H1 (cell line): ENCODE results near the gene RMND5A.
"Not testable (repeated sequence)": the region's sequence is repeated elsewhere in the genome, so short reads cannot be mapped to it uniquely, and the experiment has no call there.

Experiments used
- PHF8 ChIP-seq: fragments of 200-600 bp; sonication (generic); conservative IDR thresholded peaks from 2 replicates; pipeline ENCODE4 v1.7.1; 2012; ENCODE audit warnings: low read depth, mild to moderate bottlenecking, inconsistent platforms, low read length, moderate library complexity
- POLR2A ChIP-seq, 2 experiments: IDR thresholded peaks; 1 replicate in 1 of 2; 2 replicates in 1 of 2; pipeline ENCODE4 v1.6.1; 2011; ENCODE audit warnings: low read depth in 2 of 2, low read length in 2 of 2, mild to moderate bottlenecking in 2 of 2; ENCODE audit errors: control extremely low read depth in 1 of 2
- POLR2AphosphoS5 ChIP-seq: IDR thresholded peaks from 2 replicates; pipeline ENCODE4 v1.6.1; 2011; ENCODE audit warnings: low read depth, low read length
- SUZ12 ChIP-seq: fragments of 200-600 bp; sonication (generic); IDR thresholded peaks from 2 replicates; pipeline ENCODE4 v1.6.1; 2012; ENCODE audit warnings: mild to moderate bottlenecking, inconsistent platforms, low read length, moderate library complexity, mixed read lengths
- YY1 ChIP-seq: IDR thresholded peaks from 2 replicates; pipeline ENCODE4 v1.6.1; 2011; ENCODE audit warnings: low read depth, mild to moderate bottlenecking, low read length

GRCh38 chr2:86714579-86715173 lies 5.4 kb upstream of the RMND5A start:
- not testable (repeated sequence) for TF ChIP-seq POLR2A (IDR thresholded peaks at IDR 0.05; ENCODE audit: control extremely low read depth in 1 of 2, low read depth in 2 of 2, low read length in 2 of 2); SUZ12; POLR2AphosphoS5; PHF8; YY1
